ENCODE results near the gene SND1. TPM values are rescaled to one million over a fixed set of nuclear protein-coding genes. Genes with fewer than 3 reads are reported as not detected.

Gene SND1
- total and polyA plus RNA-seq, 10 of the 15 experiments (the other 5 are each of a cell fraction or from before 2014, with no cell fraction given), result 52.4 to 270 (median 146) TPM

- CTCF ChIA-PET, result interaction anchor here (2.2 kb wide), 1 partner anchor 496 kb away, joined by 8 read pairs; no protein-coding TSS in a partner anchor
- DNase-seq (ENCODE audit: low read depth, low spot score), result no peak
- RAD21 ChIA-PET (ENCODE audit: unreplicated experiment), result interaction anchor here (1.2 to 1.5 kb wide), 2 partner anchors 20 to 496 kb away, joined by 3 to 6 read pairs; no protein-coding TSS in a partner anchor
- in situ Hi-C loops (cut with MboI), result loop anchor here (5.0 kb wide), 1 partner anchor 494 kb away; no protein-coding TSS in a partner anchor
- H4K20me1 ChIP-seq (ENCODE audit: control insufficient read depth, insufficient read depth), result peaks cover 2% of the 10 kb centered on the region
- no peak overlapping the region for H3K27ac ChIP-seq (ENCODE audit: control insufficient read depth, insufficient read depth)
- no peak overlapping the region for H3K4me3 ChIP-seq
- H3K79me2 ChIP-seq (ENCODE audit: control insufficient read depth, insufficient read depth, low read length), result peaks cover 16% of the 10 kb centered on the region
- no peak overlapping the region for H3K9ac ChIP-seq (ENCODE audit: control insufficient read depth, insufficient read depth, low read length)
- peaks cover 15 to 53% of the 10 kb centered on the region in 2 experiments for H3K36me3 ChIP-seq (ENCODE audit: control insufficient read depth in 2 of 2, insufficient read depth in 2 of 2, low read length in 1 of 2)
- TF ChIP-seq BCL3 (IDR thresholded peaks at IDR 0.05; ENCODE audit: borderline replicate concordance, insufficient read depth, low read depth, low read length, poor library complexity, severe bottlenecking) (no peak), EZH2 (IDR thresholded peaks at IDR 0.05; ENCODE audit: borderline replicate concordance, control insufficient read depth, low read depth, low read length) (no peak), TBL1XR1 (IDR thresholded peaks at IDR 0.05; ENCODE audit: low read depth, low read length) (no peak), TARDBP (IDR thresholded peaks at IDR 0.05; ENCODE audit: borderline replicate concordance) (no peak), CBX5 (IDR thresholded peaks at IDR 0.05; ENCODE audit: low read depth) (no peak), CHD2 (IDR thresholded peaks at IDR 0.05; ENCODE audit: borderline replicate concordance, low read depth, low read length) (no peak), CBX3 (IDR thresholded peaks at IDR 0.05; ENCODE audit: borderline replicate concordance, low read depth) (no peak), GABPA (IDR thresholded peaks at IDR 0.05; ENCODE audit: low read depth) (no peak), ZNF592 (IDR thresholded peaks at IDR 0.05) (no peak), CHD1 (IDR thresholded peaks at IDR 0.05; ENCODE audit: low read depth, low read length) (no peak), RBBP5 (conservative IDR thresholded peaks at IDR 0.05) (no peak), YBX1 (IDR thresholded peaks at IDR 0.05) (no peak), SREBF2 (IDR thresholded peaks at IDR 0.05; ENCODE audit: low read length) (no peak), PKNOX1 (IDR thresholded peaks at IDR 0.05) (no peak)
- H3K27me3 ChIP-seq (replicated peaks in 1 of 2; ENCODE audit: control insufficient read depth in 2 of 2, insufficient read depth in 2 of 2, low read length in 1 of 2), result no peaks in the 10 kb centered on the region
- intact Hi-C loops (cut with micrococcal nuclease; ENCODE audit: unreplicated experiment), result loop anchor here (10.0 kb wide), 1 partner anchor 221 kb away; no protein-coding TSS in a partner anchor
- H2AFZ ChIP-seq (ENCODE audit: control insufficient read depth, low read depth, low read length), result no peak overlapping the region
- WGBS (ENCODE audit: insufficient coverage, insufficient replicate concordance, low lambda C conversion rate, missing lambda C conversion rate), result 98% methylated on average over 6 of the region's 6 CpGs
- no peak overlapping the region for H3K4me2 ChIP-seq (ENCODE audit: control insufficient read depth, insufficient read depth)
- H3K9me3 ChIP-seq (replicated peaks; ENCODE audit: control insufficient read depth, insufficient read depth, low read length), result peaks cover 10% of the 10 kb centered on the region
- FAIRE-seq, result no peak
- POLR2A ChIA-PET, result no interaction called here
- no peaks in the 10 kb centered on the region for H3K4me1 ChIP-seq (ENCODE audit: control insufficient read depth, insufficient read depth, low read length)
- SMC1A ChIA-PET (ENCODE audit: uncharacterized antibody, unreplicated experiment), result interaction anchor here (0.8 to 0.9 kb wide), 2 partner anchors 18 to 44 kb away, joined by 4 read pairs; no protein-coding TSS in a partner anchor
- BruUV-seq (replicated peaks), result no TSS peak
- no peak for ATAC-seq
These were observed 61.8 kb downstream of the SND1 start for GRCh38 chr7:127713758-127714157.

Measured in GM12878 (cell line).